ENCODE data around the gene KIF1A.

The KIF1A gene

DNA sequence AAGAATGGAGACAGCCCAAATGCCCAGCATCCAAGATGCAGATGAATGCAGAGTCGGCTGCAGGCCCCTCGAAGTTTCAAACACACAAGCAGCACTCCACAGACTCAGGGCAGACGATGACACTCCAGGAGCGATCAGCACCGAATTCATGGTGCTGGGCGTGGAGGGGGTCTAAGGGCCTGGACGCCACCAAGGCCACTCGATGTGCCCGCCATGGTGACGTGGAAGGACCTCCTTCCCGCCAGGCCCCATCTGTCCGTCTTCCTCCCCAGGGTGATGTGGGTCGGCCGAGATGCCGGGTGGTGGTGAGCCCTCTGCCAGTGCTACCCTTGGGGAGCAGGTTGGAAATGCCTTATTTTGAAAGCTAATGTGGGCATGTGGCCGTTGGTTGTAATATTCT, 9.4 kb downstream of the KIF1A start:
- Histone ChIP-seq H3K9ac (ENCODE audit: low read depth, low read length) (no peak overlapping the region), H3K9me3 (ENCODE audit: insufficient read depth, low read depth, low read length) (0 out of 2 replicates have a peak, but pooled peaks cover 5% of the 10 kb centered on the region), H3K4me3 (ENCODE audit: low read length) (no peak overlapping the region), H3K27me3 (ENCODE audit: insufficient read depth, low read length) (no peaks in the 10 kb centered on the region), H3K36me3 (ENCODE audit: insufficient read depth, low read length) (peaks cover 18% of the 10 kb centered on the region), H3K27ac (ENCODE audit: low read depth, low read length) (no peak overlapping the region), H3K4me1 (ENCODE audit: insufficient read depth, low read length) (no peaks in the 10 kb centered on the region)
- WGBS: 95% methylated on average over 16 of the region's 16 CpGs

DNA sequence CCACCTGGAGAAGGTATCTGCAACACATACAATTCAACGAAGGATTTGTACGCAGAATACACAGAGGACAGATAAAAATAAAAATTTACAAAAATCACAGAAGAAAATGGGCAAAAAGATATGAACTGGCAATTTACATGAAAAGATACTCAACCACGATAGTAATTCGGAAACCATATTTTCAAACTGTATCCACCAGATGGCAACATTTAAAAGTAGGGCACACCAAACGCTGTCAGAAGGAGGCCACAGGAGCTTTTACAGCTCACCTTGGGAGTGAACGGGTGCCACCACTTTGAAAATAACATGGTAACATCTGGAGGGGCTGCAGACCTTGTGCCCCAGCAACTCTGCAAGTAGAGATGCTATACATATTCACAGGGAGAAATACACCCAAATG, 9.8 kb downstream of the KIF1A start:
- H3K9me3 ChIP-seq (ENCODE audit: insufficient read depth, low read depth, low read length): 0 out of 2 replicates have a peak, but pooled peaks cover 5% of the 10 kb centered on the region
- H3K4me3 ChIP-seq (ENCODE audit: low read length): no peak overlapping the region
- no peak overlapping the region for H3K9ac ChIP-seq (ENCODE audit: low read depth, low read length)
- H3K36me3 ChIP-seq (ENCODE audit: insufficient read depth, low read length): peaks cover 18% of the 10 kb centered on the region
- H3K27ac ChIP-seq (ENCODE audit: low read depth, low read length): no peak overlapping the region
- H3K27me3 ChIP-seq (ENCODE audit: insufficient read depth, low read length): no peaks in the 10 kb centered on the region
- WGBS: 91% methylated on average over 6 of the region's 6 CpGs
- H3K4me1 ChIP-seq (ENCODE audit: insufficient read depth, low read length): no peaks in the 10 kb centered on the region

DNA sequence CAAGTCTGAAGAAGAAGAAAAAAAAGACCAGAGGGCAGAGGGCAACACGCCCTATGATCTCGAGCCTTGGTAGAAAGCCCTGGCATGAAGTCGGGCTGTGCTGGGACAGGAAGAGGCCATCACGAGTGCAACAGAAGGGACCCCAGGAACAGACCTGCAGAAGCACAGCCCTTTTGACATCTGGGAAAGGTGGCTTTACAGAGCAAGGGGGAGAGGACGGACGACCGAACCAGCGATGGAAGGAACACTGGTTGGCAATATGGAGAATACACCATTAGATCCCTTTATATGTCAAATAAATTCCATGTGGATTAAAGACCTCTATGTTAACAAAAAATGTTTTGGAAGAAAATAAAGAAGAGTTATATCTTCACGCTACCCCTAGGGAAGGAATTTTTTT, 10.7 kb downstream of the KIF1A start:
- 0 out of 2 replicates have a peak, but pooled peaks cover 5% of the 10 kb centered on the region for H3K9me3 ChIP-seq (ENCODE audit: insufficient read depth, low read depth, low read length)
- H3K36me3 ChIP-seq (ENCODE audit: insufficient read depth, low read length): peaks cover 18% of the 10 kb centered on the region
- no peak overlapping the region for H3K27ac ChIP-seq (ENCODE audit: low read depth, low read length)
- no peaks in the 10 kb centered on the region for H3K4me1 ChIP-seq (ENCODE audit: insufficient read depth, low read length)
- WGBS: 95% methylated on average over 9 of the region's 9 CpGs
- no peak overlapping the region for H3K4me3 ChIP-seq (ENCODE audit: low read length)
- H3K27me3 ChIP-seq (ENCODE audit: insufficient read depth, low read length): no peaks in the 10 kb centered on the region
- H3K9ac ChIP-seq (ENCODE audit: low read depth, low read length): no peak overlapping the region

DNA sequence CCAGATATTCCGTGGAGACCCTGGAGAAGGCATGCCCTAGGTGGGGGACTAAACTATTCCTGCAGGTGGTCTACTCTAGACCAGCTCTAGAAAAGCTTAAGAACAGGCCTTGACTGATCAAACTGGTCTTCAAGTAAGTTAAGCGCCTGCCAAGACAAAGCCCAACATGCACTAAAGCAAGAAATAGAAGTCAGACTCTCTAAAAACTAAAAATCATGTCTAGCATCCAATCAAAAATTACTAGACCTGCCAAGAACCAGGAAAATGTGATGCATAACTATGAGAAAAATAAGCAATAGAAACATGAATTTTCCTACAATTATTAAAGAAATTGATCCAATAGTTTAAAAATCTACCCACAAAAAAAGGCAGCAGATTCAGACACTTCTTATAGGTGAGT, 13.6 kb downstream of the KIF1A start:
- no peak overlapping the region for H3K27ac ChIP-seq (ENCODE audit: low read depth, low read length)
- H3K9ac ChIP-seq (ENCODE audit: low read depth, low read length): no peak overlapping the region
- H3K4me3 ChIP-seq (ENCODE audit: low read length): no peak overlapping the region
- WGBS: 94% methylated on average over 2 of the region's 2 CpGs
- no peaks in the 10 kb centered on the region; the same call in 1 of the 2 replicates for H3K9me3 ChIP-seq (ENCODE audit: insufficient read depth, low read depth, low read length)
- H3K27me3 ChIP-seq (ENCODE audit: insufficient read depth, low read length): no peaks in the 10 kb centered on the region
- H3K36me3 ChIP-seq (ENCODE audit: insufficient read depth, low read length): peaks cover 7% of the 10 kb centered on the region; the same call in 1 of the 2 replicates
- H3K4me1 ChIP-seq (ENCODE audit: insufficient read depth, low read length): no peaks in the 10 kb centered on the region

DNA sequence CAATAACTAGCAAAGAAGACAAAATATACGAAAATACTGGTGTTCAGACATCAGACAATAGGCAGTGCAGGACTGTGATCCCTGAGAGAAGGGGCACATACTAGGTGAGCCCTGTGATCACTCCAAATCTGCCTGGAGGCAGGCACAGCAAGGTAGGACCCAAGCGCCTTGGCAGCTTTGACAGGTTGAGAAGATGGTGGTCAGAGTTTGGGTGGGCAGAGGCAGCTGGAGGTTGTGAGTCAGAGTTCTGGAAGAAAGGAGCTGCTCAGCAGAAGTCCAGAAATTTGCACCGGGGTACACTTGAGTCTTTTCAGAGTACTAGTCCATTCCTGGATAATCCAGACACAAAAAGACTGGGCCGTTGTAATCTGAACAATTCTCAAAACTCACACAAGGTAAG, 14.0 kb downstream of the KIF1A start:
- no peak overlapping the region for H3K27ac ChIP-seq (ENCODE audit: low read depth, low read length)
- H3K4me3 ChIP-seq (ENCODE audit: low read length): no peak overlapping the region
- peaks cover 7% of the 10 kb centered on the region; the same call in 1 of the 2 replicates for H3K36me3 ChIP-seq (ENCODE audit: insufficient read depth, low read length)
- no peaks in the 10 kb centered on the region for H3K4me1 ChIP-seq (ENCODE audit: insufficient read depth, low read length)
- WGBS: 87% methylated on average over 4 of the region's 4 CpGs
- H3K9me3 ChIP-seq (ENCODE audit: insufficient read depth, low read depth, low read length): no peaks in the 10 kb centered on the region; the same call in 1 of the 2 replicates
- H3K9ac ChIP-seq (ENCODE audit: low read depth, low read length): no peak overlapping the region
- H3K27me3 ChIP-seq (ENCODE audit: insufficient read depth, low read length): no peaks in the 10 kb centered on the region

DNA sequence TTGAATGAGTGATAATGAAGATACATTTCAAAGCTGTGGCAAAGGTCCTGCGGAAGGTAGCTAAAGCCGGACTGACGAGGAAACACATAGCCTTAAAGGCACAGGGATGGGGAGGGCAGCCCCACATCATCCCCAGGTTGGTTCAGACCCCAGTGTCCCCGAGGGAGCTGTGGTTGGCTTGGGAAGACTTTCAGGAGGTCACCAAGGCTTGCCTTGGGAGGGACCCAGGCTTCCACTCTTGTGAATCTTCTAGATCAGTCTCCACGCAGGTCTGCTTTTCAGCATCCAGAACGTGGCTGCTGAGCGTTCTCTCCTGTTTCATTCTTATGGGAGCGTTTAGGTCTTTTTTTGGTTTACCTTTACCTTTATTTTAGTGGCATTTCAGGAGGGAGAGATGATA, 16.8 kb downstream of the KIF1A start:
- no peak overlapping the region for H3K4me3 ChIP-seq (ENCODE audit: low read length)
- H3K9me3 ChIP-seq (ENCODE audit: insufficient read depth, low read depth, low read length): no peaks in the 10 kb centered on the region; the same call in 1 of the 2 replicates
- 93% methylated on average over 8 of the region's 8 CpGs for WGBS
- H3K36me3 ChIP-seq (ENCODE audit: insufficient read depth, low read length): peaks cover 14% of the 10 kb centered on the region; the same call in 1 of the 2 replicates
- no peak overlapping the region for H3K27ac ChIP-seq (ENCODE audit: low read depth, low read length)
- H3K27me3 ChIP-seq (ENCODE audit: insufficient read depth, low read length): no peaks in the 10 kb centered on the region
- H3K4me1 ChIP-seq (ENCODE audit: insufficient read depth, low read length): peaks cover 5% of the 10 kb centered on the region; the same call in 1 of the 2 replicates
- H3K9ac ChIP-seq (ENCODE audit: low read depth, low read length): no peak overlapping the region

DNA sequence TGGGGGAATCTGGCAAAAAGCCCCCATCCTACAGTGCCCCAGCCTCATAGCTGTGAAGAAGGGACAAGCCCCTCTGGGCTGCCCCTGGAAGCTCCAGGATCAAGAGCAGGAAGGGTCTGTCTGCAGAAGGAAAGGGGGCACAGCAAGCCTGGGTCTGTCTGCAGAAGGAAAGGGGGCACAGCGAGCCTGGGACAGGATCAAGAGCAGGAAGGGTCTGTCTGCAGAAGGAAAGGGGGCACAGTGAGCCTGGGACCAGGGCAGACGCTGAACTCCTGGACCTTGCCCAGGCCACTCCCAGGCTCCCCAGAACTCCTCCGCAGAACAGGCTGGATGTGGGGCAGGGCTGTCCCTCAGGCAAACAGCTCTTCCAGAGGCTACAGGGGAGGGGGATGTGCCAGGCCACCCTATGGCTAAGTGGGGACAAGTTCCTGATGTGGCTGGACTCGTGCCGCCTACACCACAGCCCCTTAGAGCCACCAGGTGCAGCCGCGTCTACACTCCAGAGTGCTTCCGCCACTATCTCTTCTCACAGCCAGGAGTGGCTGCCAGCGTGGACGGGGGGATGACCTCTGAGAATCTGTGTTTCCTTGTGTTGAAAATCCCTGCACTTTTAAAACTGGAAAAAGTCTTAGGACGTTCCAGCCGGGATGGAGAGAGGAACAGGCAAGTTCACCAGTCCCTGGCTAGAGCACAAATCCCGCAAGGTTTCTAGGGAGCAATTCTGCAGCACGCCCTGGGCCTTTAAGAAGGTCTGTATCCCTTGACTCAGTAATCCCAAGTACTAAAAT, 20.8 kb downstream of the KIF1A start:
- Histone ChIP-seq H3K27ac (ENCODE audit: low read depth, low read length) (no peak overlapping the region), H3K36me3 (ENCODE audit: insufficient read depth, low read length) (peaks cover 45% of the 10 kb centered on the region), H3K9ac (ENCODE audit: low read depth, low read length) (no peak overlapping the region), H3K9me3 (ENCODE audit: insufficient read depth, low read depth, low read length) (no peaks in the 10 kb centered on the region; the same call in 1 of the 2 replicates), H3K27me3 (ENCODE audit: insufficient read depth, low read length) (no peaks in the 10 kb centered on the region), H3K4me1 (ENCODE audit: insufficient read depth, low read length) (peaks cover 5% of the 10 kb centered on the region; the same call in 1 of the 2 replicates), H3K4me3 (ENCODE audit: low read length) (no peak overlapping the region)
- WGBS: 91% methylated on average over 14 of the region's 14 CpGs

DNA sequence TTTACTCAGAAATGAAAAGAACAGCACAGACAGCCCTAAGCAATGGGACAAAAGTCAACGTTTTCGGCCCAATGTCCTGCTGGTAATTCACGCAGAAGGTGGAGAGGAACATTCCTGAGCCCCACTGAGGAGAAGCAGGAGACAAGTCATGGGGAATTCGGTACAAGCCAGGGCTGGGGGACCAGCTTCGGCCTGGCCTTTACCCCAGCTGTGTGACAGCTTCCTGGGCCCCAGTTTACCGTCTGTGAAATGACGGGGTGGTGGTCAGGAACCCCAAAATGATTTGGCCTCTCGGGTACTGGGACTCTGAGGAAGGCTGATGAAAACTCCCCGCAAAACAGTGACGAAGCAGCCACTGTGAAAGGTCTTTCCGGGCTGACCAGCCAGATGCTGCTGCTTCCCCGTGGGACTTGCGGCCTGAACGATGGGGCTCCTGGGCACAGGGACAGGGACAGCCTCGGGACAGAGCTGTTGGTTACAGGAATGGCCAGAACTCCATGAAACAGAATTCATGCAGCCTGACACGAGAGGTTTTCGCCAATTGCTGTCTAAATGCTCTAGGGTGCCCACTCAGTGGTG, 21.6 kb downstream of the KIF1A start:
- H3K4me1 ChIP-seq (ENCODE audit: insufficient read depth, low read length): peaks cover 5% of the 10 kb centered on the region; the same call in 1 of the 2 replicates
- peaks cover 52% of the 10 kb centered on the region for H3K36me3 ChIP-seq (ENCODE audit: insufficient read depth, low read length)
- no peaks in the 10 kb centered on the region for H3K27me3 ChIP-seq (ENCODE audit: insufficient read depth, low read length)
- H3K4me3 ChIP-seq (ENCODE audit: low read length): no peak overlapping the region
- H3K9me3 ChIP-seq (ENCODE audit: insufficient read depth, low read depth, low read length): no peaks in the 10 kb centered on the region; the same call in 1 of the 2 replicates
- WGBS: 94% methylated on average over 17 of the region's 17 CpGs
- no peak overlapping the region for H3K27ac ChIP-seq (ENCODE audit: low read depth, low read length)
- H3K9ac ChIP-seq (ENCODE audit: low read depth, low read length): no peak overlapping the region

- Histone ChIP-seq H3K9me3 (ENCODE audit: insufficient read depth, low read depth, low read length) (no peaks in the 10 kb centered on the region; the same call in 1 of the 2 replicates), H3K27ac (ENCODE audit: low read depth, low read length) (no peak overlapping the region), H3K4me3 (ENCODE audit: low read length) (no peak overlapping the region), H3K36me3 (ENCODE audit: insufficient read depth, low read length) (peaks cover 57% of the 10 kb centered on the region), H3K9ac (ENCODE audit: low read depth, low read length) (no peak overlapping the region), H3K4me1 (ENCODE audit: insufficient read depth, low read length) (peaks cover 5% of the 10 kb centered on the region; the same call in 1 of the 2 replicates), H3K27me3 (ENCODE audit: insufficient read depth, low read length) (no peaks in the 10 kb centered on the region)
- 96% methylated on average over 12 of the region's 12 CpGs for WGBS
These were observed 22.1 kb downstream of the KIF1A start for GRCh38 chr2:240797914-240798313.

DNA sequence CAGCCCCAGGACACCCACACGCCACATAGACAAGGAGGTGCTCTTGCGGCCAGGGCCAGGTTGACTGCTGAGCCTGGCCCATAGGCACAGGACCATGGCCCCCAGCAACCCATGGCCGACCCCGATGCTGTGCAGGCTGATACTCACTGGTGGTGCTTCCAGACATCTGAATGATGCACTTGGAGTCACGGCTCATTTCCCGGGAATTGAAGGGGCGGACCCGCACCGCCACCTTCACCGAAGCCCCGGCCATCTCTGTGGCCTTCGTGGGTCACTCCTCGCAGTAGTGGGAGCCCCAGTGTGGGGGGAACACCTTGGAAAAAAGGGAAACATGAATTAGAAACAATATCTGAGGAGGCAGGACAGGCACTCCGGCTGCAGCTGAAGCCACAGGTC, 22.5 kb downstream of the KIF1A start:
- no peak overlapping the region for H3K27ac ChIP-seq (ENCODE audit: low read depth, low read length)
- peaks cover 60% of the 10 kb centered on the region for H3K36me3 ChIP-seq (ENCODE audit: insufficient read depth, low read length)
- no peaks in the 10 kb centered on the region for H3K27me3 ChIP-seq (ENCODE audit: insufficient read depth, low read length)

More for the DNA sequence above, 22.5 kb downstream of the KIF1A start:
- Histone ChIP-seq H3K9ac (ENCODE audit: low read depth, low read length) (no peak overlapping the region), H3K4me1 (ENCODE audit: insufficient read depth, low read length) (peaks cover 5% of the 10 kb centered on the region; the same call in 1 of the 2 replicates), H3K9me3 (ENCODE audit: insufficient read depth, low read depth, low read length) (no peaks in the 10 kb centered on the region; the same call in 1 of the 2 replicates), H3K4me3 (ENCODE audit: low read length) (no peak overlapping the region)
- WGBS: 96% methylated on average over 14 of the region's 14 CpGs

Data from HUES64 (cell line).